Neural progenitor cell (in vitro differentiated cells): ENCODE measurements around the gene KCNJ15. TPM values are rescaled to one million over a fixed set of nuclear protein-coding genes. Genes with fewer than 3 reads are reported as not detected.

Experiments
- DNase-seq: peaks from one replicate; pipeline ENCODE4 v3.0.0-alpha.2; 2016; ENCODE audit warnings: low spot score
- H2AFZ ChIP-seq: fragments of 200-600 bp; sonication (generic); replicated peaks from 2 replicates; pipeline ENCODE4 v1.6.1; 2016; ENCODE audit warnings: antibody characterized with exemption
- H3F3A ChIP-seq: fragments of 200-600 bp; sonication (generic); 2 replicates; pipeline ENCODE4 v1.6.1; 2016; ENCODE audit warnings: antibody characterized with exemption, low read depth
- H3K27ac ChIP-seq: fragments of 200-600 bp; sonication (generic); 2 replicates; pipeline ENCODE4 v1.5.1; 2016; ENCODE audit warnings: mild to moderate bottlenecking
- H3K27me3 ChIP-seq: fragments of 200-600 bp; sonication (generic); 2 replicates; pipeline ENCODE4 v1.6.1; 2016; ENCODE audit warnings: mild to moderate bottlenecking, moderate library complexity
- H3K36me3 ChIP-seq: fragments of 200-600 bp; sonication (generic); 2 replicates; pipeline ENCODE4 v1.5.1; 2016
- H3K4me1 ChIP-seq: fragments of 200-600 bp; sonication (generic); 2 replicates; pipeline ENCODE4 v1.6.1; 2016; ENCODE audit warnings: mixed run types
- H3K4me2 ChIP-seq: fragments of 200-600 bp; sonication (generic); 2 replicates; pipeline ENCODE4 v1.6.1; 2016
- H3K4me3 ChIP-seq: fragments of 200-600 bp; sonication (generic); 2 replicates; pipeline ENCODE4 v1.5.1; 2016
- H3K79me2 ChIP-seq: fragments of 200-600 bp; sonication (generic); 2 replicates; pipeline ENCODE4 v1.6.1; 2016; ENCODE audit warnings: low read depth
- H3K9ac ChIP-seq: fragments of 200-600 bp; sonication (generic); 2 replicates; pipeline ENCODE4 v1.6.1; 2016
- H3K9me3 ChIP-seq: fragments of 200-600 bp; sonication (generic); 2 replicates; pipeline ENCODE4 v1.5.1; 2016; ENCODE audit warnings: low read depth
- H4K20me1 ChIP-seq: fragments of 200-600 bp; sonication (generic); 2 replicates; pipeline ENCODE4 v1.6.1; 2016; ENCODE audit warnings: low read depth
- H3K27ac Mint-ChIP-seq: 3 replicates; pipeline ENCODE4 v1.8.0; 2021; ENCODE audit warnings: mixed read lengths
- H3K27me3 Mint-ChIP-seq: 2 replicates; pipeline ENCODE4 v1.8.0; 2022; ENCODE audit warnings: low read depth, mild to moderate bottlenecking, inconsistent platforms, moderate library complexity, mixed read lengths; ENCODE audit not compliant: insufficient read depth
- H3K36me3 Mint-ChIP-seq: 3 replicates; pipeline ENCODE4 v1.8.0; 2021; ENCODE audit warnings: mixed read lengths
- H3K4me1 Mint-ChIP-seq: 3 replicates; pipeline ENCODE4 v1.8.0; 2021; ENCODE audit warnings: mixed read lengths
- H3K4me3 Mint-ChIP-seq: 3 replicates; pipeline ENCODE4 v1.8.0; 2021; ENCODE audit warnings: mild to moderate bottlenecking, moderate library complexity, mixed read lengths
- H3K9me3 Mint-ChIP-seq: 3 replicates; pipeline ENCODE4 v1.8.0; 2020; ENCODE audit warnings: mixed read lengths
- CTCF ChIP-seq: fragments of 200-600 bp; sonication (generic); IDR thresholded peaks from 2 replicates; pipeline ENCODE4 v1.5.1; 2017; ENCODE audit warnings: antibody characterized with exemption, mild to moderate bottlenecking
- EZH2 ChIP-seq: fragments of 200-600 bp; sonication (generic); IDR thresholded peaks from 2 replicates; pipeline ENCODE4 v1.6.1; 2017; ENCODE audit warnings: antibody characterized with exemption, mild to moderate bottlenecking, moderate library complexity
- EZH2phosphoT487 ChIP-seq: fragments of 200-600 bp; sonication (generic); IDR thresholded peaks from 2 replicates; pipeline ENCODE4 v1.6.1; 2017; ENCODE audit warnings: antibody characterized with exemption
- total RNA-seq: library from RNA; depleted of rRNA; stranded (reverse); fragments of >200 nt; gene quantifications from 2 replicates; pipeline ENCODE4 v1.2.3, GENCODE V29; 2015; ENCODE audit warnings: low replicate concordance

KCNJ15 gene
- total RNA-seq, 1 donor from 2014 or later = not detected

- DNase-seq = no peak
- H3K9ac ChIP-seq = no peak overlapping the region
These were observed 93.9 kb downstream of the KCNJ15 start for GRCh38 chr21:38350684-38351083.

DNA sequence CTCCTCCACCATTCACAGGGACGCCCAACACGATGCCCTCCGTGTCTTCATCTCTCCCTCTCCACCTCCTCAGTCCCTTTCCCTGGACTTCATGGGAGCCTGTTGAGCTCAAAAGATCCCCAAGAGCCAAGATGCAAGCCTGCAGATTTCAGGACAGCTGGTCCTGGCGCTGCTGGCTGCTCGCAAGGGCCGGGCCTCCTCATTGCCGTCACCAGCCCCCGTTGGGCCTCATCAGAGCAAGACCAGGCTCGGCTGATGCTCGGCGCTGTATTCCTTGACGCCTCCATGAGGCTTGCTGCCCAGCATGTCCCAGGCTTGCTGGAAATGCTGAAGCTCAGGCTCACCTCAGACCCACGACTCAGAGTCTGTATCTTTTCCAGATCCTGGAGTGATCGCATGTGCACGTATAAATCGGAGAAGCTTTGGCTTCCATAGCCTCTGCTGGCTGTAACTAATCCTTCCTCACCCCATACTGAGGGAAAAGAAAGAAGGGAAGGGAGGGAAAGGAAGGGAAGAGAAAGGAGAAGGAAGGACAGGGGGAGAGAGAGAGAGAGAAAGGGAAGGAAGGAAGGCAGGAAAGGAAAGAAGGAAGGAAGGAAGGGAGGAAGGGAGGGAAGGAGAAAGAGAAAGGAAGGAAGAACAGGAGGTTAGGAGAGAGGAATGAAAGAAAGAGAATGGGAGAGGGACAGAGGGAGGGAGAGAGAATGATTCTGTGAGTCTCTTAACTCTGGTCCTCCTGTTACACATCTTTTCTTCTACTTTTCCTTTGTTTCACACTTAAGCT lies 94.6 kb downstream of the KCNJ15 start:
- Mint-ChIP-seq H3K36me3 (no peaks in the 10 kb centered on the region), H3K4me1 (peaks cover 9% of the 10 kb centered on the region), H3K27me3 (peaks cover 5% of the 10 kb centered on the region), H3K9me3 (no peaks in the 10 kb centered on the region), H3K27ac (peak overlapping the region; percentile 18), H3K4me3 (no peak overlapping the region)
- Histone ChIP-seq H3F3A (no peaks in the 10 kb centered on the region), H3K36me3 (no peaks in the 10 kb centered on the region), H3K4me2 (no peak overlapping the region), H3K4me3 (no peak overlapping the region), H3K79me2 (no peaks in the 10 kb centered on the region), H4K20me1 (no peaks in the 10 kb centered on the region), H3K27ac (no peak overlapping the region), H3K9me3 (no peaks in the 10 kb centered on the region), H3K4me1 (peaks cover 5% of the 10 kb centered on the region), H3K27me3 (peaks cover 11% of the 10 kb centered on the region), H2AFZ (no peak overlapping the region), H3K9ac (no peak overlapping the region)
- no peak for DNase-seq
- TF ChIP-seq EZH2 (no peak), EZH2phosphoT487 (no peak), CTCF (no peak)

More at GRCh38 chr21:38350684-38351083, 93.9 kb downstream of the KCNJ15 start:
- no peaks in the 10 kb centered on the region for H3K36me3 Mint-ChIP-seq
- no peaks in the 10 kb centered on the region for H3K9me3 Mint-ChIP-seq
- Histone ChIP-seq H3F3A (no peaks in the 10 kb centered on the region), H3K4me1 (peaks cover 5% of the 10 kb centered on the region), H2AFZ (no peak overlapping the region), H3K36me3 (no peaks in the 10 kb centered on the region), H3K79me2 (no peaks in the 10 kb centered on the region), H3K4me2 (no peak overlapping the region), H3K9me3 (no peaks in the 10 kb centered on the region), H3K27me3 (peaks cover 9% of the 10 kb centered on the region), H4K20me1 (no peaks in the 10 kb centered on the region), H3K27ac (no peak overlapping the region), H3K4me3 (no peak overlapping the region)
- peaks cover 9% of the 10 kb centered on the region for H3K4me1 Mint-ChIP-seq
- H3K27ac Mint-ChIP-seq = no peak overlapping the region
- TF ChIP-seq EZH2phosphoT487 (no peak), EZH2 (no peak), CTCF (no peak)
- no peak overlapping the region for H3K4me3 Mint-ChIP-seq
- H3K27me3 Mint-ChIP-seq = peaks cover 5% of the 10 kb centered on the region

GRCh38 chr21:38351961-38352521 lies 95.2 kb downstream of the KCNJ15 start:
- Histone ChIP-seq H3K4me1 (peaks cover 5% of the 10 kb centered on the region), H3K9ac (no peak overlapping the region), H3K27ac (no peak overlapping the region), H3K36me3 (no peaks in the 10 kb centered on the region), H4K20me1 (no peaks in the 10 kb centered on the region), H2AFZ (no peak overlapping the region), H3K79me2 (no peaks in the 10 kb centered on the region), H3F3A (no peaks in the 10 kb centered on the region), H3K4me3 (no peak overlapping the region), H3K27me3 (peaks cover 11% of the 10 kb centered on the region), H3K9me3 (no peaks in the 10 kb centered on the region), H3K4me2 (no peak overlapping the region)
- Mint-ChIP-seq H3K9me3 (no peaks in the 10 kb centered on the region), H3K36me3 (no peaks in the 10 kb centered on the region), H3K4me1 (peaks cover 9% of the 10 kb centered on the region), H3K27me3 (peaks cover 5% of the 10 kb centered on the region), H3K27ac (peak overlapping the region; percentile 18), H3K4me3 (no peak overlapping the region)
- no peak for TF ChIP-seq EZH2phosphoT487
- TF ChIP-seq CTCF = no peak
- no peak for TF ChIP-seq EZH2
- no peak for DNase-seq
